GM18951 (cell line): ENCODE measurements around the gene UBE2R2.
"Not testable (repeated sequence)": the region's sequence is repeated elsewhere in the genome, so short reads cannot be mapped to it uniquely, and the experiment has no call there.

Source experiments
- POLR2A ChIP-seq: IDR thresholded peaks from 4 replicates; pipeline ENCODE4 v1.6.1; 2011; ENCODE audit warnings: mild to moderate bottlenecking; ENCODE audit not compliant: insufficient read length, insufficient read depth; ENCODE audit errors: extremely low read depth
- in situ Hi-C: fragments of 300-500 bp; cut with MboI; formaldehyde crosslinking; loops from one replicate; pipeline ENCODE4 v1.12.0; 2022; ENCODE audit warnings: low sequenced_read_pairs, mixed read lengths, inconsistent platforms; ENCODE audit not compliant: unreplicated experiment

Gene UBE2R2

GRCh38 chr9:33791117-33791516 lies 25.8 kb upstream of the UBE2R2 start:
- in situ Hi-C loops, result no loop called here
- TF ChIP-seq POLR2A, result no peak

- in situ Hi-C loops, result not testable (repeated sequence)
These were observed 23.5 kb upstream of the UBE2R2 start for GRCh38 chr9:33793496-33793895.

DNA sequence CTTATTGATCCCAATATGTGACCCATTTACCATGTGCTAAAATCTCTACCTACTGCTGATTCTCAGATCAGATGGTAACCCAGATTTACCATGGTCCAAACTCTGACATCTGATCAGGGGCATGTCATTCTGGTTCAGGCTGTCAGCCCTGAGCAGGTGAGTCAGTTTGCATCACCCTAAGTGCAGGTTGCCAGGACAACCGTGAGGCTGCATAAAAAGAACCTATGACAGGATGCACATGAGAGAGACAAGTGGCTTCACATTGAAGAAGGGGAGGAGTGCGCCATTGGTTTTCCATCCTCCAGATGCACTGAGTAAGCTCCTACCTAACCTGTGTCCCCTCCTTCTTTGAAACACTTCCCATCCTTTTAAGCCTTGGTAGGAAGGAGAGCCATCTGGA lies 22.4 kb upstream of the UBE2R2 start:
- no peak for TF ChIP-seq POLR2A
- in situ Hi-C loops, result no loop called here

- TF ChIP-seq POLR2A, result no peak
- in situ Hi-C loops, result no loop called here
These were observed 21.7 kb upstream of the UBE2R2 start, which contains the start of gene PRSS3 for GRCh38 chr9:33795281-33795680. Gene PRSS3, plus strand, starts transcription at chr9:33795561. Its CDS starts 13 bp downstream, at chr9:33795574.

- in situ Hi-C loops, result no loop called here
- TF ChIP-seq POLR2A, result no peak
These were observed 21.1 kb upstream of the UBE2R2 start for GRCh38 chr9:33795819-33796218.

DNA sequence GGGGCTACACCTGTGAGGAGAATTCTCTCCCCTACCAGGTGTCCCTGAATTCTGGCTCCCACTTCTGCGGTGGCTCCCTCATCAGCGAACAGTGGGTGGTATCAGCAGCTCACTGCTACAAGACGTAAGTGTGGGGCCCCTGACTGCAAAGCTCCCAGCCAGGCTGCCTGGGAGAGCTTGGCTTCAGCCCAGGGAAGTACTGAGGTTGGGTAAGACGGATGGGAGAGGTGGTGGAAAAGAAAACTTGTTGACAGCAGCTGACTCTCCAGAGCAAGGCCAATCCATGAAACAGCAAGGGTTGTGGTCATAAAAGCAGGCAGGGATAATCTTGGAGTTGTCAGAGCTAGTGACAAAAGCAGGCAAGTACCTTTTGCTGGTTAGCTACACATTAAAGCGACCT lies 20.3 kb upstream of the UBE2R2 start:
- in situ Hi-C loops, result not testable (repeated sequence)

GRCh38 chr9:33797837-33798236 lies 19.1 kb upstream of the UBE2R2 start:
- in situ Hi-C loops, result no loop called here

DNA sequence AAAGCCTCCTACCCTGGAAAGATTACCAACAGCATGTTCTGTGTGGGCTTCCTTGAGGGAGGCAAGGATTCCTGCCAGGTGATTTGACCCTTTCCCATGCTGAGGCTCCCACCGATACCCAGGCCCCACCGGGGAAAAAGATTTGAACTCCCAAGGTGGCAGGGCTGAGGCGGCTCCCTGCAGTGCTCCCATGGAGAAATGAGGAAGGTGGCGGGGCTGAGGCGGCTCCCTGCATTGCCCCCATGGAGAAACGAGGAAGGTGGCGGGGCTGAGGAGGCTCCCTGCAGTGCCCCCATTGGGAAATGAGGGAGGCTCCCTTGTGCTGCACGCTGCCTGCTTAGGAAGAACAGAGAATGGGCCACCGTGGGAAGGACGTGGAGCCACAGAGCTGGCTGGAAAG lies 18.4 kb upstream of the UBE2R2 start:
- TF ChIP-seq POLR2A, result no peak
- in situ Hi-C loops, result no loop called here

More at GRCh38 chr9:33797837-33798236, 19.1 kb upstream of the UBE2R2 start:
- no peak for TF ChIP-seq POLR2A

DNA sequence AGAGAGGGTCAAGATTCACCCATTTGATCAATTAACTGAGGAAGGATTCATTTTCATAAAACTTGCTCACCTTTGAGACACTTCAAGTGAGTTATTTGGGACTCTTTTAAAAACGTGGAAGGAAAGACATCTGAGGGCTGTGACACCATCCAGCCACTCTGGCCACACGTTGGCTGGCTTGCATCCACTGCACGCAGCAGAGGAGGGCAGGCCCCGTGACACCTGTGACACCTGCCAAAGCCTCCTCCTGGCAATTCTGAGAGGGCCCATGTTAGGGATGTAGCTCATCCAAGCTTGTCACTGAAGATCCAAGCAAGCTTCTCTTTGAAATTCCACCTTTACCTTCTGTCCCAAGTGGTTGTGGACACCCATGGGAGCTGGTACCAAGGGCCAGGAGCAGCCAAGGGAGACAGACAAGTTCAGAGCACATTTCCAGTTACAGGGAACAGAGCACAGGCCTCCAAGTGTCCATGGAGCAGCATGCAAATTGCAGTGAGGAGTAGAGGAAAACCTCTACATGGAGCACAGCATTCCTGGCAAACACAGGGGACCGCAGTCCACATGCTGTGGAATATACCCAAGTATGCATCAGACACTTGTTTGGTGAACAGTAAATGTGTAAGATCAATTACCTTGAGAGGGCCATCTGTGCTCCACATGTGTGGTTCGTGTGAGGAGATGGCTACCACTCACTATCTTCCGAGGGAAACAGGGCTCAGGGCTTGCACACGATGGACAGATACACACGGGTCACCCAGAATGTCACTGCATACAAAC lies 16.8 kb upstream of the UBE2R2 start:
- in situ Hi-C loops, result no loop called here
- no peak for TF ChIP-seq POLR2A

DNA sequence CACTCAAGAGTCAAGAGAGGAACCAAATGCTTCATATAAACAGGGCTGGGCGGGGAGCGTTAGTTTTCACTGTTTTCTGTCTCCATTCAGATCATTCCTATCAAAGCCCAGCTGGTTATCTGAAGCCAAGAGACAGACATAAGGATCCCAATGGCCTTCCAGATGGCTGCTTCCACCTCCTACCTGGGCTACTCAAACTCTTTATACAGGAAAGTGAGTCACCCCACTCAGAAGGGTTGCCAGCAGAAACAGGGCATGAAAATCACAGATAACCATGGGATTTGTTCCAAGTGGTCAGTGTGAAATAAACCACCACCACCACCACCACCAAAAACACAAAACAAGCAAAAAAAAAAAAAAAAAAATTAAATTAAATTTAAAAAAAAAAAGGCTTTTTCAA lies 16.1 kb upstream of the UBE2R2 start:
- in situ Hi-C loops, result no loop called here
- no peak for TF ChIP-seq POLR2A

GRCh38 chr9:33801943-33802500 lies 14.9 kb upstream of the UBE2R2 start:
- in situ Hi-C loops, result not testable (repeated sequence)

- in situ Hi-C loops, result not testable (repeated sequence)
These were observed 12.8 kb upstream of the UBE2R2 start for GRCh38 chr9:33804196-33804595.

- in situ Hi-C loops, result not testable (repeated sequence)
These were observed 9.8 kb upstream of the UBE2R2 start for GRCh38 chr9:33807156-33807555.

GRCh38 chr9:33808979-33809322 lies 8.0 kb upstream of the UBE2R2 start:
- in situ Hi-C loops, result not testable (repeated sequence)

DNA sequence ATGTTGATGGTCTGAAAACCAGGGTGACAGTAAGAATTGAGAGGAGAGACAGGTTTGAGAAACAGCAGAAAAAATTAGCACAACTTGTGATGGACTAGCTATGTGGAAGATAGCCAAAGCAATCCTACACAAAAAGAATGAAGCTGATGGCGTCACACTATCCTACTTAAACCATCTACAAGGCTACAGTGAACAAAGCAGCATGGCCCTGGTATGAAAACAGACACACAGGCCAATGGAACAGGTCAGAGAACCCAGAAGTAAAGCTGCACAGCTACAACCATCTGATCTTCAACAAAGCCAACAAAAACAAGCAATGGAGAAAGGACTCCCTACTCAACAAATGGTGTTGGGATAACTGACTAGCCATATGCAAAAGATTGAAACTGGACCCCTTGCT lies 7.5 kb upstream of the UBE2R2 start:
- in situ Hi-C loops, result no loop called here
- TF ChIP-seq POLR2A, result no peak
